KMS-11 (cell line): ENCODE results near the gene ANTKMT.
A peak's percentile ranks its signal among the peaks of the same experiment; 100 is the strongest.

Experiments used
- H2AFZ ChIP-seq: fragments of 200-600 bp; sonication (generic); 2 replicates; pipeline ENCODE4 v1.6.1; 2016; ENCODE audit warnings: antibody characterized with exemption, mixed run types, low read depth
- H3K27ac ChIP-seq: fragments of 200-600 bp; sonication (generic); 2 replicates; pipeline ENCODE4 v1.6.1; 2016; ENCODE audit warnings: mild to moderate bottlenecking, mixed run types
- H3K27me3 ChIP-seq: fragments of 200-600 bp; sonication (generic); 2 replicates; pipeline ENCODE4 v1.6.1; 2017; ENCODE audit warnings: mild to moderate bottlenecking, low read depth, mixed run types, moderate library complexity; ENCODE audit not compliant: insufficient read depth
- H3K36me3 ChIP-seq: fragments of 200-600 bp; sonication (generic); 2 replicates; pipeline ENCODE4 v1.6.1; 2017; ENCODE audit warnings: mild to moderate bottlenecking, mixed run types; ENCODE audit not compliant: insufficient read depth
- H3K4me1 ChIP-seq: fragments of 200-600 bp; sonication (generic); 2 replicates; pipeline ENCODE4 v1.6.1; 2016; ENCODE audit warnings: mild to moderate bottlenecking, low read depth, mixed run types; ENCODE audit not compliant: poor library complexity, severe bottlenecking
- H3K4me2 ChIP-seq: fragments of 200-600 bp; sonication (generic); 2 replicates; pipeline ENCODE4 v1.7.0; 2016; ENCODE audit warnings: mild to moderate bottlenecking, mixed run types
- H3K4me3 ChIP-seq: fragments of 200-600 bp; sonication (generic); IDR thresholded peaks from 2 replicates; pipeline ENCODE4 v1.6.1; 2017; ENCODE audit warnings: low read depth, low read length, mixed read lengths; ENCODE audit not compliant: insufficient read depth
- H3K79me2 ChIP-seq: fragments of 200-600 bp; sonication (generic); 2 replicates; pipeline ENCODE4 v1.6.1; 2016; ENCODE audit warnings: low read depth, mixed run types; ENCODE audit not compliant: insufficient read depth
- H3K9ac ChIP-seq: fragments of 200-600 bp; sonication (generic); 2 replicates; pipeline ENCODE4 v1.6.1; 2016; ENCODE audit warnings: mild to moderate bottlenecking, mixed run types
- H4K20me1 ChIP-seq: fragments of 200-600 bp; sonication (generic); 2 replicates; pipeline ENCODE4 v1.6.1; 2016; ENCODE audit warnings: mild to moderate bottlenecking, mixed run types; ENCODE audit not compliant: insufficient read depth
- CTCF ChIP-seq: fragments of 200-600 bp; sonication (generic); conservative IDR thresholded peaks from 2 replicates; pipeline ENCODE4 v1.6.1; 2017; ENCODE audit warnings: low read depth, mild to moderate bottlenecking, antibody characterized with exemption, low read length, moderate library complexity, mixed read lengths

The ANTKMT gene

GRCh38 chr16:720447-720989, 428 bp upstream of the ANTKMT start:
- H3K27me3 ChIP-seq = peaks cover 11% of the 10 kb centered on the region
- no peak overlapping the region for H3K4me3 ChIP-seq
- peak overlapping the region; percentile 58 for H2AFZ ChIP-seq
- no peaks in the 10 kb centered on the region for H4K20me1 ChIP-seq
- no peak for TF ChIP-seq CTCF
- H3K9ac ChIP-seq = peak overlapping the region; percentile 81
- peak overlapping the region; percentile 81 for H3K4me2 ChIP-seq
- H3K27ac ChIP-seq = peak overlapping the region; percentile 82
- H3K79me2 ChIP-seq = no peaks in the 10 kb centered on the region
- peaks cover 48% of the 10 kb centered on the region for H3K4me1 ChIP-seq
- H3K36me3 ChIP-seq = no peaks in the 10 kb centered on the region

- H3K4me1 ChIP-seq = peaks cover 58% of the 10 kb centered on the region
- no peak overlapping the region for H3K27ac ChIP-seq
- peak overlapping the region; percentile 81 for H3K4me2 ChIP-seq
- H3K9ac ChIP-seq = no peak overlapping the region
- H3K27me3 ChIP-seq = no peaks in the 10 kb centered on the region; the same call in 1 of the 2 replicates
- no peak overlapping the region for H2AFZ ChIP-seq
- H4K20me1 ChIP-seq = no peaks in the 10 kb centered on the region
- TF ChIP-seq CTCF = no peak
- no peaks in the 10 kb centered on the region for H3K36me3 ChIP-seq
- H3K79me2 ChIP-seq = no peaks in the 10 kb centered on the region
- no peak overlapping the region for H3K4me3 ChIP-seq
Measured at GRCh38 chr16:721765-722540, 1.0 kb downstream of the ANTKMT start.

GRCh38 chr16:722835-723633, 2.1 kb downstream of the ANTKMT start:
- no peak overlapping the region for H3K9ac ChIP-seq
- peaks cover 58% of the 10 kb centered on the region for H3K4me1 ChIP-seq
- no peak overlapping the region for H3K4me3 ChIP-seq
- no peak overlapping the region for H3K4me2 ChIP-seq
- no peaks in the 10 kb centered on the region for H3K79me2 ChIP-seq
- H3K36me3 ChIP-seq = no peaks in the 10 kb centered on the region
- no peak overlapping the region for H2AFZ ChIP-seq
- TF ChIP-seq CTCF = no peak
- no peaks in the 10 kb centered on the region for H4K20me1 ChIP-seq
- no peaks in the 10 kb centered on the region for H3K27me3 ChIP-seq
- H3K27ac ChIP-seq = no peak overlapping the region

- H3K9ac ChIP-seq = no peak overlapping the region
- no peak overlapping the region for H3K27ac ChIP-seq
- no peak overlapping the region for H2AFZ ChIP-seq
- H3K36me3 ChIP-seq = no peaks in the 10 kb centered on the region
- H3K27me3 ChIP-seq = no peaks in the 10 kb centered on the region
- no peak overlapping the region for H3K4me2 ChIP-seq
- H4K20me1 ChIP-seq = no peaks in the 10 kb centered on the region
- TF ChIP-seq CTCF = no peak
- no peak overlapping the region for H3K4me3 ChIP-seq
- no peaks in the 10 kb centered on the region for H3K79me2 ChIP-seq
- peaks cover 58% of the 10 kb centered on the region for H3K4me1 ChIP-seq
Measured at GRCh38 chr16:723695-724094, 2.7 kb downstream of the ANTKMT start.
